ENCODE data around the gene DLL3. TPM values are rescaled to one million over a fixed set of nuclear protein-coding genes. Genes with fewer than 3 reads are reported as not detected.

The DLL3 gene
- total and polyA plus RNA-seq, 3 experiments from 2014 or later: 0.25 to 1.4 (median 0.92) TPM

- Histone ChIP-seq H3K4me1 (ENCODE audit: insufficient read depth, low read length) (peaks cover 21% of the 10 kb centered on the region), H3K36me3 (ENCODE audit: insufficient read depth, low read length) (no peaks in the 10 kb centered on the region), H3K27me3 (ENCODE audit: insufficient read depth, low read length, poor library complexity, severe bottlenecking) (peaks cover 31% of the 10 kb centered on the region), H3K9me3 (ENCODE audit: low read length) (no peaks in the 10 kb centered on the region), H3K27ac (ENCODE audit: low read depth, low read length) (no peak overlapping the region), H3K4me3 (ENCODE audit: low read length) (no peak overlapping the region)
- peak overlapping the region in 1 of 8 donors; percentile 19 for H3K27ac Mint-ChIP-seq
- H3K4me1 Mint-ChIP-seq: peaks cover 18 to 29% (median 20%) of the 10 kb centered on the region in 3 donors
- peaks cover 45 to 66% of the 10 kb centered on the region in 2 donors for H3K27me3 Mint-ChIP-seq
- POLR2A ChIA-PET: interaction anchor here (0.6 kb wide), 1 partner anchor 56 kb away, joined by 3 read pairs; no protein-coding TSS in a partner anchor
- H3K9me3 Mint-ChIP-seq: peaks cover 0 to 4% (median 0%) of the 10 kb centered on the region in 5 donors
- CTCF ChIA-PET: interaction anchor here (1.3 kb wide), 1 partner anchor 26 kb away, joined by 5 read pairs; no protein-coding TSS in a partner anchor
- no peak for DNase-seq
- no peaks in the 10 kb centered on the region for H3K36me3 Mint-ChIP-seq
- H3K4me3 Mint-ChIP-seq: peak overlapping the region in 1 of 7 donors; percentile 17
Measured at GRCh38 chr19:39500543-39500942, 1.8 kb downstream of the DLL3 start.

GRCh38 chr19:39501340-39501739 lies 2.6 kb downstream of the DLL3 start:
- no peak overlapping the region for H3K27ac ChIP-seq (ENCODE audit: low read depth, low read length)
- CTCF ChIA-PET: interaction anchor here (0.6 to 1.3 kb wide), 2 partner anchors 13 to 27 kb away, joined by 3 to 5 read pairs; no protein-coding TSS in a partner anchor
- H3K36me3 ChIP-seq (ENCODE audit: insufficient read depth, low read length): no peaks in the 10 kb centered on the region
- no peak for DNase-seq
- H3K27me3 ChIP-seq (ENCODE audit: insufficient read depth, low read length, poor library complexity, severe bottlenecking): peaks cover 31% of the 10 kb centered on the region
- POLR2A ChIA-PET: no interaction called here
- Mint-ChIP-seq H3K9me3 (peaks cover 0 to 4% (median 0%) of the 10 kb centered on the region in 5 donors), H3K27ac (no peak overlapping the region), H3K4me3 (no peak overlapping the region), H3K4me1 (peaks cover 21 to 31% (median 22%) of the 10 kb centered on the region in 3 donors), H3K36me3 (no peaks in the 10 kb centered on the region), H3K27me3 (peaks cover 48 to 65% of the 10 kb centered on the region in 2 donors)
- no peaks in the 10 kb centered on the region for H3K9me3 ChIP-seq (ENCODE audit: low read length)
- peaks cover 21% of the 10 kb centered on the region for H3K4me1 ChIP-seq (ENCODE audit: insufficient read depth, low read length)
- H3K4me3 ChIP-seq (ENCODE audit: low read length): no peak overlapping the region

GRCh38 chr19:39502640-39503417 lies 4.1 kb downstream of the DLL3 start:
- CTCF ChIA-PET: interaction anchor here (0.8 to 2.1 kb wide), 9 partner anchors 11 to 112 kb away, joined by 3 to 11 read pairs (median 4); partner anchors contain the start of genes EID2B, PAF1, SELENOV and SUPT5H
- Mint-ChIP-seq H3K4me3 (peak overlapping the region in 2 of 7 donors; percentile 46 to 52), H3K9me3 (peaks cover 0 to 7% (median 0%) of the 10 kb centered on the region in 5 donors), H3K36me3 (no peaks in the 10 kb centered on the region), H3K27me3 (peaks cover 50 to 72% of the 10 kb centered on the region in 2 donors), H3K27ac (peak overlapping the region in 4 of 8 donors; percentile 38 to 66 (median 52)), H3K4me1 (peaks cover 26 to 41% (median 30%) of the 10 kb centered on the region in 3 donors)
- POLR2A ChIA-PET: interaction anchor here (0.9 kb wide), 1 partner anchor 62 kb away, joined by 4 read pairs; no protein-coding TSS in a partner anchor
- Histone ChIP-seq H3K9me3 (ENCODE audit: low read length) (no peaks in the 10 kb centered on the region), H3K4me3 (ENCODE audit: low read length) (no peak overlapping the region), H3K27ac (ENCODE audit: low read depth, low read length) (no peak overlapping the region), H3K4me1 (ENCODE audit: insufficient read depth, low read length) (peaks cover 25% of the 10 kb centered on the region), H3K36me3 (ENCODE audit: insufficient read depth, low read length) (no peaks in the 10 kb centered on the region), H3K27me3 (ENCODE audit: insufficient read depth, low read length, poor library complexity, severe bottlenecking) (peaks cover 31% of the 10 kb centered on the region)
- DNase-seq: peak; percentile 68 to 82 (median 75)

- peak overlapping the region; percentile 30 to 69 (median 66) for H3K4me3 Mint-ChIP-seq
- peak overlapping the region in 1 of 8 donors; percentile 66 for H3K27ac Mint-ChIP-seq
- peaks cover 16 to 22% (median 18%) of the 10 kb centered on the region in 3 donors for H3K4me1 Mint-ChIP-seq
- H3K4me3 ChIP-seq (ENCODE audit: low read length): no peak overlapping the region
- no peaks in the 10 kb centered on the region for H3K36me3 ChIP-seq (ENCODE audit: insufficient read depth, low read length)
- ChIA-PET CTCF (interaction anchor here (1.4 kb wide), 1 partner anchor 13 kb away, joined by 4 read pairs; no protein-coding TSS in a partner anchor), POLR2A (no interaction called here)
- peaks cover 14% of the 10 kb centered on the region for H3K4me1 ChIP-seq (ENCODE audit: insufficient read depth, low read length)
- no peak for DNase-seq
- no peaks in the 10 kb centered on the region for H3K9me3 ChIP-seq (ENCODE audit: low read length)
- no peak overlapping the region for H3K27ac ChIP-seq (ENCODE audit: low read depth, low read length)
- H3K9me3 Mint-ChIP-seq: peaks cover 0 to 6% (median 0%) of the 10 kb centered on the region in 5 donors
- H3K27me3 Mint-ChIP-seq: peaks cover 35 to 59% of the 10 kb centered on the region in 2 donors
- no peaks in the 10 kb centered on the region for H3K36me3 Mint-ChIP-seq
- peaks cover 8% of the 10 kb centered on the region for H3K27me3 ChIP-seq (ENCODE audit: insufficient read depth, low read length, poor library complexity, severe bottlenecking)
Measured at GRCh38 chr19:39506598-39506943, 7.8 kb downstream of the DLL3 start.

- H3K27me3 ChIP-seq (ENCODE audit: insufficient read depth, low read length, poor library complexity, severe bottlenecking): peaks cover 5% of the 10 kb centered on the region
- H3K27ac ChIP-seq (ENCODE audit: low read depth, low read length): no peak overlapping the region
- H3K4me1 Mint-ChIP-seq: peaks cover 16 to 22% (median 18%) of the 10 kb centered on the region in 3 donors
- H3K9me3 ChIP-seq (ENCODE audit: low read length): no peaks in the 10 kb centered on the region
- CTCF ChIA-PET: interaction anchor here (1.4 kb wide), 1 partner anchor 12 kb away, joined by 4 read pairs; no protein-coding TSS in a partner anchor
- peaks cover 0 to 6% (median 0%) of the 10 kb centered on the region in 5 donors for H3K9me3 Mint-ChIP-seq
- H3K4me1 ChIP-seq (ENCODE audit: insufficient read depth, low read length): peaks cover 14% of the 10 kb centered on the region
- H3K36me3 ChIP-seq (ENCODE audit: insufficient read depth, low read length): no peaks in the 10 kb centered on the region
- no peak overlapping the region for H3K27ac Mint-ChIP-seq
- peak in 3 of 5 donors; percentile 23 to 57 (median 35) for DNase-seq
- peaks cover 35 to 60% of the 10 kb centered on the region in 2 donors for H3K27me3 Mint-ChIP-seq
- peak overlapping the region; percentile 34 for H3K4me3 ChIP-seq (ENCODE audit: low read length)
- POLR2A ChIA-PET: no interaction called here
- H3K36me3 Mint-ChIP-seq: no peaks in the 10 kb centered on the region
- peak overlapping the region; percentile 69 to 84 (median 79) for H3K4me3 Mint-ChIP-seq
Measured at GRCh38 chr19:39506944-39507714, 8.4 kb downstream of the DLL3 start.

- Mint-ChIP-seq H3K4me1 (peaks cover 16 to 22% (median 18%) of the 10 kb centered on the region in 3 donors), H3K9me3 (peaks cover 0 to 6% (median 0%) of the 10 kb centered on the region in 5 donors), H3K36me3 (no peaks in the 10 kb centered on the region), H3K27me3 (peaks cover 36 to 64% of the 10 kb centered on the region in 2 donors), H3K27ac (peak overlapping the region in 1 of 8 donors; percentile 7), H3K4me3 (peak overlapping the region; percentile 69 to 84 (median 79))
- no peaks in the 10 kb centered on the region for H3K36me3 ChIP-seq (ENCODE audit: insufficient read depth, low read length)
- H3K27ac ChIP-seq (ENCODE audit: low read depth, low read length): no peak overlapping the region
- POLR2A ChIA-PET: no interaction called here
- H3K4me1 ChIP-seq (ENCODE audit: insufficient read depth, low read length): peaks cover 14% of the 10 kb centered on the region
- H3K27me3 ChIP-seq (ENCODE audit: insufficient read depth, low read length, poor library complexity, severe bottlenecking): peaks cover 5% of the 10 kb centered on the region
- CTCF ChIA-PET: interaction anchor here (1.4 kb wide), 1 partner anchor 12 kb away, joined by 4 read pairs; no protein-coding TSS in a partner anchor
- peak overlapping the region; percentile 34 for H3K4me3 ChIP-seq (ENCODE audit: low read length)
- no peak for DNase-seq
- no peaks in the 10 kb centered on the region for H3K9me3 ChIP-seq (ENCODE audit: low read length)
Measured at GRCh38 chr19:39507715-39508364, 9.1 kb downstream of the DLL3 start.

- no peak for DNase-seq
- Mint-ChIP-seq H3K4me3 (peak overlapping the region in 2 of 7 donors; percentile 54 to 75), H3K36me3 (no peaks in the 10 kb centered on the region), H3K27me3 (peaks cover 39 to 63% of the 10 kb centered on the region in 2 donors), H3K4me1 (peaks cover 10 to 18% (median 16%) of the 10 kb centered on the region in 3 donors), H3K9me3 (peaks cover 0 to 6% (median 0%) of the 10 kb centered on the region in 5 donors), H3K27ac (no peak overlapping the region)
- Histone ChIP-seq H3K9me3 (ENCODE audit: low read length) (no peaks in the 10 kb centered on the region), H3K4me1 (ENCODE audit: insufficient read depth, low read length) (peaks cover 8% of the 10 kb centered on the region), H3K27ac (ENCODE audit: low read depth, low read length) (no peak overlapping the region), H3K36me3 (ENCODE audit: insufficient read depth, low read length) (no peaks in the 10 kb centered on the region), H3K27me3 (ENCODE audit: insufficient read depth, low read length, poor library complexity, severe bottlenecking) (peaks cover 12% of the 10 kb centered on the region), H3K4me3 (ENCODE audit: low read length) (no peak overlapping the region)
- CTCF ChIA-PET: no interaction called here
- POLR2A ChIA-PET: no interaction called here
Measured at GRCh38 chr19:39508629-39509028, 9.9 kb downstream of the DLL3 start.

Data from CD8-positive, alpha-beta memory T cell (primary cell).